KMS-11 (cell line): ENCODE data around the gene ME2.

Experiments
- H2AFZ ChIP-seq: fragments of 200-600 bp; sonication (generic); 2 replicates; pipeline ENCODE4 v1.6.1; 2016; ENCODE audit warnings: antibody characterized with exemption, mixed run types, low read depth
- H3K27ac ChIP-seq: fragments of 200-600 bp; sonication (generic); 2 replicates; pipeline ENCODE4 v1.6.1; 2016; ENCODE audit warnings: mild to moderate bottlenecking, mixed run types
- H3K27me3 ChIP-seq: fragments of 200-600 bp; sonication (generic); 2 replicates; pipeline ENCODE4 v1.6.1; 2017; ENCODE audit warnings: mild to moderate bottlenecking, low read depth, mixed run types, moderate library complexity; ENCODE audit not compliant: insufficient read depth
- H3K36me3 ChIP-seq: fragments of 200-600 bp; sonication (generic); 2 replicates; pipeline ENCODE4 v1.6.1; 2017; ENCODE audit warnings: mild to moderate bottlenecking, mixed run types; ENCODE audit not compliant: insufficient read depth
- H3K4me1 ChIP-seq: fragments of 200-600 bp; sonication (generic); 2 replicates; pipeline ENCODE4 v1.6.1; 2016; ENCODE audit warnings: mild to moderate bottlenecking, low read depth, mixed run types; ENCODE audit not compliant: poor library complexity, severe bottlenecking
- H3K4me2 ChIP-seq: fragments of 200-600 bp; sonication (generic); 2 replicates; pipeline ENCODE4 v1.7.0; 2016; ENCODE audit warnings: mild to moderate bottlenecking, mixed run types
- H3K4me3 ChIP-seq: fragments of 200-600 bp; sonication (generic); IDR thresholded peaks from 2 replicates; pipeline ENCODE4 v1.6.1; 2017; ENCODE audit warnings: low read depth, low read length, mixed read lengths; ENCODE audit not compliant: insufficient read depth
- H3K79me2 ChIP-seq: fragments of 200-600 bp; sonication (generic); 2 replicates; pipeline ENCODE4 v1.6.1; 2016; ENCODE audit warnings: low read depth, mixed run types; ENCODE audit not compliant: insufficient read depth
- H3K9ac ChIP-seq: fragments of 200-600 bp; sonication (generic); 2 replicates; pipeline ENCODE4 v1.6.1; 2016; ENCODE audit warnings: mild to moderate bottlenecking, mixed run types
- H4K20me1 ChIP-seq: fragments of 200-600 bp; sonication (generic); 2 replicates; pipeline ENCODE4 v1.6.1; 2016; ENCODE audit warnings: mild to moderate bottlenecking, mixed run types; ENCODE audit not compliant: insufficient read depth
- TF ChIP-seq, protein P1 (sequence below): fragments of 200-600 bp; sonication (generic); conservative IDR thresholded peaks from 2 replicates; pipeline ENCODE4 v1.6.1; 2017; ENCODE audit warnings: low read depth, mild to moderate bottlenecking, antibody characterized with exemption, low read length, moderate library complexity, mixed read lengths

ME2 gene

DNA sequence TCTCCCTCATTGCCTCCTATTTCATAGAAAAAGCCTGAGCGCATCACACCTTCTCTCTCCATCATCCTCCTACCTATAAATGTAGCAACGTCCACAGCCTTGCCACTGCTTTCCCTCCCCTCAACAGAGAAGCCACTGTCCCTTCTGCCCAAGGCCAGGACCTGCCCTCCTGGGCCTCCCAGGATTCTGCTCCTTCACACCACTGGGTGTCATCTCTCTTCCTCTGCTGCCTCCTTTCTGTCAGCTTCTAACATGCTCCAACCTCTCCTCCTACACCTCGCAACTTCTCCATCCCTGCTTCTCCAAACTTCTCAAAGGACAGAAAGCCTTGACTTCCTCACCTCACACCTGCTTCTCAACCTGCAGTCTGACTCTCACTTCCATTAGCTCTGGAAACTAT lies 21.2 kb upstream of the ME2 start:
- Histone ChIP-seq H2AFZ (no peak overlapping the region), H3K27ac (no peak overlapping the region), H3K79me2 (no peaks in the 10 kb centered on the region), H3K4me3 (no peak overlapping the region), H3K4me2 (no peak overlapping the region), H4K20me1 (no peaks in the 10 kb centered on the region), H3K4me1 (no peaks in the 10 kb centered on the region), H3K36me3 (no peaks in the 10 kb centered on the region), H3K27me3 (no peaks in the 10 kb centered on the region), H3K9ac (no peak overlapping the region)
- TF ChIP-seq, protein P1, sequence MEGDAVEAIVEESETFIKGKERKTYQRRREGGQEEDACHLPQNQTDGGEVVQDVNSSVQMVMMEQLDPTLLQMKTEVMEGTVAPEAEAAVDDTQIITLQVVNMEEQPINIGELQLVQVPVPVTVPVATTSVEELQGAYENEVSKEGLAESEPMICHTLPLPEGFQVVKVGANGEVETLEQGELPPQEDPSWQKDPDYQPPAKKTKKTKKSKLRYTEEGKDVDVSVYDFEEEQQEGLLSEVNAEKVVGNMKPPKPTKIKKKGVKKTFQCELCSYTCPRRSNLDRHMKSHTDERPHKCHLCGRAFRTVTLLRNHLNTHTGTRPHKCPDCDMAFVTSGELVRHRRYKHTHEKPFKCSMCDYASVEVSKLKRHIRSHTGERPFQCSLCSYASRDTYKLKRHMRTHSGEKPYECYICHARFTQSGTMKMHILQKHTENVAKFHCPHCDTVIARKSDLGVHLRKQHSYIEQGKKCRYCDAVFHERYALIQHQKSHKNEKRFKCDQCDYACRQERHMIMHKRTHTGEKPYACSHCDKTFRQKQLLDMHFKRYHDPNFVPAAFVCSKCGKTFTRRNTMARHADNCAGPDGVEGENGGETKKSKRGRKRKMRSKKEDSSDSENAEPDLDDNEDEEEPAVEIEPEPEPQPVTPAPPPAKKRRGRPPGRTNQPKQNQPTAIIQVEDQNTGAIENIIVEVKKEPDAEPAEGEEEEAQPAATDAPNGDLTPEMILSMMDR = no peak

GRCh38 chr18:50859793-50860555 lies 18.9 kb upstream of the ME2 start:
- H3K4me2 ChIP-seq = no peak overlapping the region
- H4K20me1 ChIP-seq = no peaks in the 10 kb centered on the region
- H2AFZ ChIP-seq = no peak overlapping the region
- TF ChIP-seq, protein P1 = no peak
- H3K27me3 ChIP-seq = no peaks in the 10 kb centered on the region
- no peaks in the 10 kb centered on the region for H3K36me3 ChIP-seq
- H3K9ac ChIP-seq = no peak overlapping the region
- no peaks in the 10 kb centered on the region for H3K79me2 ChIP-seq
- no peak overlapping the region for H3K27ac ChIP-seq
- H3K4me1 ChIP-seq = no peaks in the 10 kb centered on the region
- no peak overlapping the region for H3K4me3 ChIP-seq

DNA sequence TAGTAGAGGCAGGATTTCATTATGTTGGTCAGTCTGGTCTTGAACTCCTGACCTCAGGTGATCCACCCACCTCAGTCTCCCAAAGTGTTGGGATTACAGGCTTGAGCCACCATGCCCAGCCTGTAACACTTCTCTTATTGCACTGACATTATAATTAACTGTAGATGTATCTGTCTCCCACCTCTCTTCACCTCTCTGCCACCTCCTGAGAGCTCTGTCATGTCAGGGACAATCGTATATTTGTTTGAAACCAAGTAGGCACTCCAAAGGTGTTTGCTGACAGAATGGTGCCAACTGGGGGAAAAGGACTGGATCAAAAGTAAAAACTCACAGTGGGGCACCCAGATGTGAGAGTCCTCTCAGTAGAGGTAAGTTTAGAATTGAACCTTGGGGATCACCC lies 17.3 kb upstream of the ME2 start:
- Histone ChIP-seq H3K79me2 (no peaks in the 10 kb centered on the region), H3K27ac (no peak overlapping the region), H3K27me3 (no peaks in the 10 kb centered on the region), H3K4me1 (no peaks in the 10 kb centered on the region), H4K20me1 (no peaks in the 10 kb centered on the region), H3K4me3 (no peak overlapping the region), H3K9ac (no peak overlapping the region), H2AFZ (no peak overlapping the region), H3K4me2 (no peak overlapping the region), H3K36me3 (no peaks in the 10 kb centered on the region)
- TF ChIP-seq, protein P1 = no peak

DNA sequence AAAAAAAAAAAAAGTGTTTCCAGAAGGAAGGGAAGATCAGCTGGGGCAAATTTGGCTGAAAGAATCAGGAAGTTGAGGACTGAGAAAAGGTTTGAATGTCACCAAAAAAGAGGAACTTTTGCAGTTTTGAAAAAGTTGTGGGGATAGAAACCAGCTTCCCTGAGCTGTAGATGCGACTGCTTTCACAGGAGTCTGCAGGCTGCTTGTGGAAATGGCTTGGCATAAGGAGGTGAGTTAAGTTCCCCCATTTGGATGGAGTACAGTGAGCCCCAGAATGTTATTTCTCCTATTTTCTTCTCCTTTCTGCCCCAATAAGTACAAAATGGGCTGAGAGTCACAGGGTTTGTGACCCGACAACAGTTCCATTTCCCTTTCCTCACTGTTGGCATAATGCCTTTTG lies 16.5 kb upstream of the ME2 start:
- H3K4me2 ChIP-seq = no peak overlapping the region

More for the DNA sequence above, 16.5 kb upstream of the ME2 start:
- Histone ChIP-seq H3K36me3 (no peaks in the 10 kb centered on the region), H3K9ac (no peak overlapping the region), H4K20me1 (no peaks in the 10 kb centered on the region), H2AFZ (no peak overlapping the region), H3K79me2 (no peaks in the 10 kb centered on the region), H3K27me3 (no peaks in the 10 kb centered on the region), H3K4me1 (no peaks in the 10 kb centered on the region), H3K4me3 (no peak overlapping the region), H3K27ac (no peak overlapping the region)
- TF ChIP-seq, protein P1 = no peak
